ENCODE results near the gene ATP6V0A1.
"Not testable (repeated sequence)": the region's sequence is repeated elsewhere in the genome, so short reads cannot be mapped to it uniquely, and the experiment has no call there.

- TF ChIP-seq, protein P1, sequence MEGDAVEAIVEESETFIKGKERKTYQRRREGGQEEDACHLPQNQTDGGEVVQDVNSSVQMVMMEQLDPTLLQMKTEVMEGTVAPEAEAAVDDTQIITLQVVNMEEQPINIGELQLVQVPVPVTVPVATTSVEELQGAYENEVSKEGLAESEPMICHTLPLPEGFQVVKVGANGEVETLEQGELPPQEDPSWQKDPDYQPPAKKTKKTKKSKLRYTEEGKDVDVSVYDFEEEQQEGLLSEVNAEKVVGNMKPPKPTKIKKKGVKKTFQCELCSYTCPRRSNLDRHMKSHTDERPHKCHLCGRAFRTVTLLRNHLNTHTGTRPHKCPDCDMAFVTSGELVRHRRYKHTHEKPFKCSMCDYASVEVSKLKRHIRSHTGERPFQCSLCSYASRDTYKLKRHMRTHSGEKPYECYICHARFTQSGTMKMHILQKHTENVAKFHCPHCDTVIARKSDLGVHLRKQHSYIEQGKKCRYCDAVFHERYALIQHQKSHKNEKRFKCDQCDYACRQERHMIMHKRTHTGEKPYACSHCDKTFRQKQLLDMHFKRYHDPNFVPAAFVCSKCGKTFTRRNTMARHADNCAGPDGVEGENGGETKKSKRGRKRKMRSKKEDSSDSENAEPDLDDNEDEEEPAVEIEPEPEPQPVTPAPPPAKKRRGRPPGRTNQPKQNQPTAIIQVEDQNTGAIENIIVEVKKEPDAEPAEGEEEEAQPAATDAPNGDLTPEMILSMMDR (conservative IDR thresholded peaks at IDR 0.05; ENCODE audit: low read depth, low read length), result not testable (repeated sequence)
- not testable (repeated sequence) for TF ChIP-seq EZH2phosphoT487 (IDR thresholded peaks at IDR 0.05; ENCODE audit: borderline replicate concordance, low read length); EZH2 (IDR thresholded peaks at IDR 0.05; ENCODE audit: low read length, unreplicated experiment)
Measured at GRCh38 chr17:42540558-42540957, 81.9 kb downstream of the ATP6V0A1 start.

Measured in PC-3 (cell line).